Activated effector memory CD4-positive, alpha-beta T cell treated with Interleukin-2 at 50 U/mL for 16 hours (primary cell): ENCODE data around the gene ZNF564.
A peak's percentile ranks its signal among the peaks of the same experiment; 100 is the strongest.
"Not testable (repeated sequence)": the region's sequence is repeated elsewhere in the genome, so short reads cannot be mapped to it uniquely, and the experiment has no call there.

Source experiments
- DNase-seq: peaks from one replicate; pipeline ENCODE4 v3.0.0-alpha.2; 2020

Gene ZNF564

GRCh38 chr19:12551060-12551832 is at the start of gene ZNF564:
TSS of gene ZNF564 (minus strand) at chr19:12551482. CDS start at chr19:12551332, 150 bp downstream.
- peak; percentile 90 for DNase-seq

DNA sequence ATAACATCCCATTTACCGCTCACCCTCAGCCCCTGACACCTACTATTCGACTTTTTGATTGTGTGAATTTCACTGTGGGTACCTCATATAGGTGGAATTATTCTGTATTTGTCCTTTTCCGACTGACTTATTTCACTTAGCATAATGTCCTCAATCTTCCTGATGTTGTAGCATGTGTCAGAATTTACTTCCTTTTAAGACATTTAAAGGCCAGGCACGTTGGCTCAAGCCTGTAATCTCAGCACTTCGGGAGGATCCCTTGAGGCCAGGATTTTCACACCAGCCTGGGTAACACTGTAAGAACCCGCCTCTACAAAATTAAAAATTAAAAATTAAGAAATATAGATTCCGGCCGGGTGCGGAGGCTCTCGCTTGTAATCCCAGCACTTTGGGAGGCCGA is 46.3 kb upstream of the ZNF564 start:
- DNase-seq, result no peak

- DNase-seq, result no peak
These were observed 45.8 kb upstream of the ZNF564 start for GRCh38 chr19:12596927-12597548.

GRCh38 chr19:12596485-12596884 is 45.2 kb upstream of the ZNF564 start:
- DNase-seq, result no peak

DNA sequence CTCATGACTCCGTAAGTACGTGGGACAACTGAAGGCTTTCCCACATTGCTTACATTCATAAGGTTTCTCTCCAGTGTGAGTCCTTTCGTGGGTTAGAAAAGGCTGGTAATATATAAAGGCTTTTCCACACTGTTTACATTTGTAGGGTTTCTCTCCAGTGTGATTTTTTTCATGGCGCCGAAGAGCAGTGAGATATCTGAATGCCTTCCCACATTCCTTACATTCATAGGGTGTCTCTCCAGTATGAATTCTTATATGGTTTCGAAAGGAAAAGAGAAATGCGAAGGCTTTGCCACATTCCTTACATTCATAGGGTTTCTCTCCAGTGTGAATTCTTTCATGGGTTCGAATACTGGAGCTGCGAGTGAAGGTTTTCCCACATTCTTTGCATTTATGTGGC is 29.8 kb upstream of the ZNF564 start:
- no peak for DNase-seq

DNA sequence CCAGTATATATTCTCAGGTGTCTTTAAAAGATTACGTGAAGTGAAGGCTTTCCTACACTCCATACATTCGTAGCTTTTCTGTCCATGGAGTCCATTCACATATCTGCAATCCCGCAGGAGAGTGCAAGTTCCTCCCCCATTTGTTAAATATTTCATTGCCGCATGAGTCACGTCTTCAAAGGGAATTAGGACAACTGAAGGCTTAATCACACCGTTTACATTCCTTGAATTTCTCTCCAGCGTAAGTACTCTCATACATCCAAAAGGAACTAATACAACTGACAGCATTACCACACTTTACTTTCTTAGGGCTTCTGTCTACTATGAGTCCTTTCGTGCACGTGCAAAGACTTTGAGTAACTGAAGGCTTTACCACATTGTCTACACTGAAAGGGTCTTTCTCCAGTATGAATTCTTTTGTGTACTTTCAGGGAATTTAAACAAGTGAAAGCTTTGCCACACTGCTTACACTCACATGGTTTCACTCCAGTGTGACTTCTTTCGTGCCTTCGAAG is 29.0 kb upstream of the ZNF564 start:
- no peak for DNase-seq

DNA sequence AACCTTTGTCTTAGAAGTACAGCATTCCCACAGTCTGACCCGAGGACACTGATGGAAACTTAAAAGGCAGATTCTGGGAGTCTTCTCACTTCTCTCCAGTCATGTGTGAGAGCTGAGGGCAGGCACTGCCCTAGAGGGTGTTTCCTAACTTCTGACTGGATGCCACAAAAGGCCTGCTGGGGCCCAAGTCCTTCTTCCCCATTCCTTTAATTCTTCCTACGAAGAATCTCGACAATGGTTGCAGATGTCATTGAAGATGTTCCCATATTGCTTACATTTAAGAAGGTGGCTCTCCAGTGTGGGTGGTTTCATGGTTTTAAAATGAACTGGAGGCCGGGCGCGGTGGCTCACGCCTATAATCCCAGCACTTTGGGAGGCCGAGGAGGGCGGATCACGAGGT is 27.4 kb upstream of the ZNF564 start:
- no peak for DNase-seq

GRCh38 chr19:12574036-12574435 is 22.8 kb upstream of the ZNF564 start:
- DNase-seq, result no peak

DNA sequence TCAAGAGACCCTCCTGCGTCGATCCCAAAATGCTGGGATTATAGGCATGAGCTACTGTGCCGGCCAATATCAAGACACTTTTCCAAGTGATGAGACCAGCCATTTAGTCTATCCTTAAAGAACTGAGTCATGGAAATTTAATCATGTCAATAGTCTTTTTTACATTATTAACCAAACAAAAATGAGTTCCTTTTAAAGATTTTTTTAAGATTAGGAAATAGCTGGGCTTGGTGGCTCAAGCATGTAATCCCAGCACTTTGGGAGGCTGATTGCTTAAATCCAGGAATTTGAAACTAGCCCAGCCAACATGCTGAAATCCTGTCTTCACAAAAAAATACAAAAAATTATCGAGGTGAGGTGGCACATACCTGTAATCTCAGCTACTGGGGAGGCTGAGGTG is 16.7 kb upstream of the ZNF564 start:
- DNase-seq, result no peak

GRCh38 chr19:12566380-12566779 is 15.1 kb upstream of the ZNF564 start:
- not testable (repeated sequence) for DNase-seq

- peak; percentile 85 for DNase-seq
These were observed 12.9 kb upstream of the ZNF564 start for GRCh38 chr19:12564016-12564664.

- no peak for DNase-seq
These were observed 4.2 kb upstream of the ZNF564 start for GRCh38 chr19:12555456-12555930.

- no peak for DNase-seq
These were observed 4.4 kb downstream of the ZNF564 start for GRCh38 chr19:12546903-12547302.

DNA sequence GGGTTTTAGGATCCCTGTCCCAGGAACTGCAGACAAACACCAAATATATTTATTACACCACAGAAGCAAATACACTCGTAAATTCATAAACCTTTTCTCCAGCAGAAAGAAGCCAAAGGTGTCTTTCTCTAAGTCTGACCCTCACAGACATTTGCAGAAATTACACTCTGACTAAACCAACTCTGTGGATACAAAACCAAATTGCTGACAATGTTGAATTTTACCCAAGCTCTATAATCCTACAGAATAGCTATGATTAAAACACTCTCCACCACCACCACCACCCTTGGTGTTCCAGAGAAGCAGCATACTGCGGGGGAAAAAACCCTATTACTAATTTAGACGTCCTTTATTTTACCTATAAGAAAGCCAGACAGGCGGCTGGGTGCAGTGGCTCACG is 5.2 kb downstream of the ZNF564 start:
- no peak for DNase-seq

DNA sequence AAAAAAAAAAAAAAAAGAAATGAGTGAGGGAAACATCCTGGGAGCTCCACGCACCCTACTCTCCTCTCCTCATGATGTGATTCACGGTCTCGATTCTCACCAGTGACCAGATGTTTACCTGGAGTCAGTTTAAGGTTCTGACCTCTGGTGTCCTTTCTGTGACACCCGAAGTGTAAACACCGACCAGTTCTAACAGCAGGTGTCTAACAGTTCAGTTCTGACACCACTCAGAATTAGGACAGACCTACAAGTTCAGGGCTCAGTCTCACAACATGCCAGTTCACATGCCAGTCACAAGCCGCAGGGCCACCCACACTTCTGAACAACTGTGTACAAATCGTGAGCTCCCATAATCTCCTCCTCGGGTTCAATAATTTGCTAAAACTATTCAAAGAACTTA is 6.0 kb downstream of the ZNF564 start:
- DNase-seq, result no peak

DNA sequence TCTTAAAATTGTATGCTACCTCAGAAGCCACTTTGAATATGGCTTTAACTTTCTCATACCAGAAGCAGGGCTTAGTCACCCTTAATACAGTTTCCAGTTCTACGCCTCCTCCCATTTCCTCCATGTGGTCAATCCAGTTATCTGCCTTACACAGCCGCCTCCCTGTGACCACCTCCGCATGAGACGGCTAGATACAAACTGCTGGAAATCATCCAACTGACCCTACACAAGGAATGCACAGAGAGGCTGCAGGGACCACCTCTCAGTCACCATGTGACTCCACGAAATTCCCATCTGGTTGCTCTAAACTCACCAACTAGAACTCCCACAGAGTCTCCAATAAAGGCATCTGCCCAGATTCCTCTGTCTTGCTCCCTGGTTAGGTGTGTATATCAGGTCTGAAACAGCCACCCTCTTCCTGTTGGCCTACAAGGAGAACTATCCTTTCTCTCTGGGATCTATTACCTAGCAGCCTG is 6.8 kb downstream of the ZNF564 start:
- no peak for DNase-seq

DNA sequence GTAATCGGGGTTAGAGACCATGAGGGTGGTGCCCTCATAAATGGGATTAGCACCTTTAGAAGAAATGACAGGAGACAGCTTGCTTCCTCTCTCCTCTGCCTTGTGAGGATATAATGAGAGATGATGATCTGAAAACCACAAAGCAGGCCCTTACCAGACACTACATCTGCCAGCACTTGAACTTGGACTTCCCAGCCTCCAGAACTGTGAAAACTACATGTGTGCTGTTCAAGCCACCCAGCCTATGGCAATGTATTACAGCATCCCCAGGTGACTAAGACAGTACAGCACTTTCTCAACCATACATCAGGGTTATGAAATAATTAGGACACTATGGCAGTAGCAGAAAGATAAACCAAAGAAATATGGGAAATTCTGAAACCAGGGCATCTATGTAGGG is 7.4 kb downstream of the ZNF564 start:
- no peak for DNase-seq

GRCh38 chr19:12527034-12527836 is 24.0 kb downstream of the ZNF564 start:
- no peak for DNase-seq

GRCh38 chr19:12526542-12526941 is 24.7 kb downstream of the ZNF564 start:
- no peak for DNase-seq

GRCh38 chr19:12521996-12522395 is 29.3 kb downstream of the ZNF564 start:
- no peak for DNase-seq

DNA sequence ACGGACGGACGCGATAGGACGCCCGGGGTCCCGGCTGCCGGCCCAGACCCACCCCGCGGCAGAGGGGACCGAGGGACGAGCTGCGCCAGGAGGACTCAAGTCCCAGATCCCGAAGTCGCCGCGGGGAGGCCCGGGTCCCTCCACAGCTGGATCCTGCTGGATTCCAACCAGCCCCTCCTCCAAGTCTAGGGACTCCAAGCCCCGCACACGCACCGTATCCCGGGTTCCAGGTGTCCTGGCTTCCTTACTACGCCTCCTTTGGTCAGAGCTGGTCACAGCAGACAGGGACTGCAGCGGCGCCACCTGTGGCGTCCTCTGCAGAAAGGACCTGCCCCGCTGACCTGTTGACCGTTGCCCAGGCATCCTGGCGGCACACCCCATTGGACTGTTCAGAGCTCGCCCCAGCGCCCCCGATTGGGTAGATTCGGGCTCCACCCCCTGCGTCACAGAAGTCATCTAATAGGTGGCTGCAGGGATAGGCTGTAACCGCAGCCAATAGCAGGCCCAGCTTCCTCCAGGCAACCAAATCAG is 37.7 kb downstream of the ZNF564 start:
- no peak for DNase-seq

DNA sequence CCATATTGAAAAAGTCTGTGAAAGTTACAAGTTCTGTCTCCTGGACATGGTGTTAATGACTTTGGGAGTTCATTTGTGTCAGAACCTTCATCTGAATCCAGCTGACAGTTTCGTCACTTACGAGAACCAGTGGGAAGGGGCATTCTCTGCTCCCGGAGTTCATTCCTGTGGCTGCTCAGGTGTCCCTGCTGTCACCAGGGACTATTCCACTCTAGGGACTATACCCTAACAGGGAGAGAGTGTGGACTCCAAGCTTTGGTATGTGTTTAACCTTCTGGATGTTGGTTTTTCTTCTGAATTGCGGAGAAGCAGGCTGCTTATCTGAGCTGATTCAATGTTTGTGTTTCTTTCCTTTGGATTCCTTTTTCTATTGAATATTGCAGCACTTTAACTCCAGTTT is 54.2 kb downstream of the ZNF564 start:
- no peak for DNase-seq

GRCh38 chr19:12496480-12496879 is 54.8 kb downstream of the ZNF564 start:
- DNase-seq, result no peak
